ENCODE measurements around the gene NKPD1. TPM values are rescaled to one million over a fixed set of nuclear protein-coding genes. Genes with fewer than 3 reads are reported as not detected.

Gene NKPD1
- total RNA-seq, 1 donor from 2014 or later = not detected

- ATAC-seq (peak; percentile 53), DNase-seq (ENCODE audit: low spot score) (no peak)
- intact Hi-C loops (cut with DNase I) = no loop called here
Observed at GRCh38 chr19:45161738-45162607, 1.2 kb upstream of the NKPD1 start.

GRCh38 chr19:45159971-45160324, 834 bp downstream of the NKPD1 start:
- intact Hi-C loops (cut with DNase I) = no loop called here
- ATAC-seq (no peak), DNase-seq (ENCODE audit: low spot score) (no peak)

GRCh38 chr19:45159210-45159970, 1.4 kb downstream of the NKPD1 start:
- no peak for ATAC-seq
- no peak for DNase-seq (ENCODE audit: low spot score)
- intact Hi-C loops (cut with DNase I) = no loop called here

GRCh38 chr19:45158503-45159209, 2.1 kb downstream of the NKPD1 start:
- DNase-seq (ENCODE audit: low spot score) (no peak), ATAC-seq (no peak)
- intact Hi-C loops (cut with DNase I) = no loop called here

- ATAC-seq = no peak
- intact Hi-C loops (cut with DNase I) = no loop called here
Observed at GRCh38 chr19:45156751-45157150, 4.0 kb downstream of the NKPD1 start.

GRCh38 chr19:45156011-45156630, 4.7 kb downstream of the NKPD1 start:
- ATAC-seq (no peak), DNase-seq (ENCODE audit: low spot score) (no peak)
- intact Hi-C loops (cut with DNase I) = no loop called here

More at GRCh38 chr19:45156751-45157150, 4.0 kb downstream of the NKPD1 start:
- no peak for DNase-seq (ENCODE audit: low spot score)

GRCh38 chr19:45154064-45154827, 6.5 kb downstream of the NKPD1 start:
- ATAC-seq (peak; percentile 40), DNase-seq (ENCODE audit: low spot score) (no peak)
- intact Hi-C loops (cut with DNase I) = no loop called here

- ATAC-seq (peak; percentile 28), DNase-seq (ENCODE audit: low spot score) (no peak)
- intact Hi-C loops (cut with DNase I) = no loop called here
Observed at GRCh38 chr19:45153339-45154063, 7.3 kb downstream of the NKPD1 start.

- intact Hi-C loops (cut with DNase I) = no loop called here
- peak; percentile 67 for ATAC-seq
- no peak for DNase-seq (ENCODE audit: low spot score)
Observed at GRCh38 chr19:45152504-45153338, 8.1 kb downstream of the NKPD1 start.

GRCh38 chr19:45151821-45152503, 8.8 kb downstream of the NKPD1 start:
- DNase-seq (ENCODE audit: low spot score) = no peak
- intact Hi-C loops (cut with DNase I) = no loop called here
- ATAC-seq = no peak

GRCh38 chr19:45151320-45151719, 9.5 kb downstream of the NKPD1 start:
- ATAC-seq = no peak
- DNase-seq (ENCODE audit: low spot score) = no peak
- intact Hi-C loops (cut with DNase I) = no loop called here

- DNase-seq (ENCODE audit: low spot score) (no peak), ATAC-seq (no peak)
- intact Hi-C loops (cut with DNase I) = no loop called here
Observed at GRCh38 chr19:45150751-45151281, 10.0 kb downstream of the NKPD1 start.

GRCh38 chr19:45150180-45150579, 10.6 kb downstream of the NKPD1 start:
- no peak for ATAC-seq
- intact Hi-C loops (cut with DNase I) = no loop called here

GRCh38 chr19:45149129-45149528, 11.7 kb downstream of the NKPD1 start:
- DNase-seq (ENCODE audit: low spot score) = no peak

More at GRCh38 chr19:45150180-45150579, 10.6 kb downstream of the NKPD1 start:
- no peak for DNase-seq (ENCODE audit: low spot score)

GRCh38 chr19:45147835-45148676, 12.7 kb downstream of the NKPD1 start:
- ATAC-seq (no peak), DNase-seq (ENCODE audit: low spot score) (no peak)
- intact Hi-C loops (cut with DNase I) = no loop called here

More at GRCh38 chr19:45149129-45149528, 11.7 kb downstream of the NKPD1 start:
- ATAC-seq = no peak
- intact Hi-C loops (cut with DNase I) = no loop called here

All from sciatic nerve (tissue), 2 donors.